Subcutaneous preadipocyte (primary cell): ENCODE measurements around the gene SEC62. TPM values are rescaled to one million over a fixed set of nuclear protein-coding genes. Genes with fewer than 3 reads are reported as not detected.

Experiments
- total RNA-seq: library from RNA; depleted of rRNA; stranded (reverse); fragments of >200 nt; gene quantifications from 2 replicates; pipeline ENCODE4 v1.2.3, GENCODE V29; 2012

The SEC62 gene
- total RNA-seq, result 23.5 and 23.9 TPM in 2 replicates

GRCh38 chr3:169966428-169966950 lies at the start of gene SEC62:
Gene SEC62, plus strand, starts transcription at chr3:169966807. Its CDS starts 16 bp downstream, at chr3:169966823.

GRCh38 chr3:170037463-170038433 lies 71.1 kb downstream of the SEC62 start, which contains the start of gene GPR160:
Gene GPR160, plus strand, starts transcription at chr3:170037995. Its CDS starts 45,978 bp downstream, at chr3:170083973.

Other genes starting within 250 kb of the SEC62 start
- gene TERC, start 201.7 kb upstream of the SEC62 start, total RNA-seq, result 269 and 557 TPM in 2 replicates
- gene ACTRT3, start 197.2 kb upstream of the SEC62 start, total RNA-seq, result 2.2 and 3.5 TPM in 2 replicates
- gene MYNN, start 193.4 kb upstream of the SEC62 start, total RNA-seq, result 16.9 and 18.2 TPM in 2 replicates
- not detected in 2 replicates for gene LRRIQ4, start 153.9 kb upstream of the SEC62 start, total RNA-seq
- gene LRRC34, start 153.9 kb upstream of the SEC62 start, total RNA-seq, result 4.4 and 9.8 TPM in 2 replicates
- gene LRRC31, start 96.9 kb upstream of the SEC62 start, total RNA-seq, result not detected in 2 replicates
- not detected in 2 replicates for gene SAMD7, start 55.2 kb upstream of the SEC62 start, total RNA-seq
- 0.37 and 0.39 TPM in 2 replicates for gene GPR160, start 71.2 kb downstream of the SEC62 start, total RNA-seq
- gene PHC3, start 214.9 kb downstream of the SEC62 start, total RNA-seq, result 32.7 and 33.2 TPM in 2 replicates